Measurements from ENCODE around the gene PCMTD2. TPM values are rescaled to one million over a fixed set of nuclear protein-coding genes. Genes with fewer than 3 reads are reported as not detected.

Gene PCMTD2
- total and polyA plus RNA-seq, 10 of the 15 experiments (the other 5 are each of a cell fraction or from before 2014, with no cell fraction given) = 6.8 to 36.8 (median 16.5) TPM

DNA sequence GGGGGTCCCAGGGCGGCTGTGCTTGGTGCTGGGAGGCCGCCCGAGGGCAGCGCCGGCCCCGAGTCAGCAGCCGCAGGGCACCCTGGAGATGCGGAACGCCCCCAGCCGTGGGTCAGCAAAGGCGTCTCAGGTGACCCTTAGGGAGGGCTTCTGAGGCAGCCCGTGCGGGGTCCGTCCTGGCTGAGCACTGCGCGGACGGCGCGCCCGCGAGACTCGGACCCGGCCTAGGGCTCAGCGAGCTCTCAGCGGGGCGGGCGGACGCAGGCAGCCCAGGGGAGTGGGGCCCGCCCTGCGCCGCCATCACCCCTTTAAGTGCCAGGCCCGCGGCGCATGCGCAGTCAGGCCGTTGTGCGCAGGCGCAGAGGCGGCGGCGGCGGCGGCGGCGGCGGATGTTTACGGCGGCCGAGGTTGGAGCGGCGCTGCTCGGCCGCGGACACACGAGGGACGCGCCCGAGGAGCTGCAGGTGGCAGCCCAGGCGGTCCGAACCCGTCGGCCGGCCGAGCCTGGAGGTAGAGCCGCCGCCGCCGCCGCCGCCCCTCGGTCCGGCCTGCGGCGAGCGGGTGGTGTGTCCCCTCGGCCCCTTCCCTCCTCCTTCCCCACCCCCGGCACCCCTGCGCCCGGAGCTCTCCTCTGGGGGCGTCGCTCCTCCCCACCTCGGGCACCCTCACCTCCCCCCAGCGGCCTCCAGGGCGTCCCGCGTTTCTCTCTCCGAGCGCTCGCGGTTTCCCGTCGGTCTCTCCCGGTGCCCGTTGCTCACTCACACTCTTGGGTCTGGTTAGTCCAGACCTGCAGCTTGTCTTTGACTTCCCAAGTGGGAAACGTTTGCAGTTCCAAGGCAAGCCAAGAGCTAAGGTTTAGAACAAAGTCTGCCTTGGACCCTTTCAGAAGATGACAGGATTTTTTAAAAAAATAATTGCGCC is at the start of gene PCMTD2 (continued):
- no peak for TF ChIP-seq SRF (IDR thresholded peaks at IDR 0.05; ENCODE audit: low read depth in 2 of 2, low read length in 2 of 2)
- 0 out of 2 replicates have a peak, but pooled peaks have one; percentile 24 for TF ChIP-seq RUNX3 (IDR thresholded peaks at IDR 0.05; ENCODE audit: low read length)
- no peak for TF ChIP-seq EZH2 (IDR thresholded peaks at IDR 0.05; ENCODE audit: borderline replicate concordance, control insufficient read depth, low read depth, low read length)
- TF ChIP-seq ZNF24 (IDR thresholded peaks at IDR 0.05) = no peak
- TF ChIP-seq BRCA1 (IDR thresholded peaks at IDR 0.05; ENCODE audit: low read depth, low read length) = no peak
- peak; percentile 98 for TF ChIP-seq LARP7 (IDR thresholded peaks at IDR 0.05)
- peak; percentile 68 for TF ChIP-seq NR2F1 (conservative IDR thresholded peaks at IDR 0.05)
- no peak for TF ChIP-seq CHD2 (IDR thresholded peaks at IDR 0.05; ENCODE audit: borderline replicate concordance, low read depth, low read length)
- no peak for TF ChIP-seq HDGF (IDR thresholded peaks at IDR 0.05)
- TF ChIP-seq CHD1 (IDR thresholded peaks at IDR 0.05; ENCODE audit: low read depth, low read length) = no peak
- TF ChIP-seq, protein P1, sequence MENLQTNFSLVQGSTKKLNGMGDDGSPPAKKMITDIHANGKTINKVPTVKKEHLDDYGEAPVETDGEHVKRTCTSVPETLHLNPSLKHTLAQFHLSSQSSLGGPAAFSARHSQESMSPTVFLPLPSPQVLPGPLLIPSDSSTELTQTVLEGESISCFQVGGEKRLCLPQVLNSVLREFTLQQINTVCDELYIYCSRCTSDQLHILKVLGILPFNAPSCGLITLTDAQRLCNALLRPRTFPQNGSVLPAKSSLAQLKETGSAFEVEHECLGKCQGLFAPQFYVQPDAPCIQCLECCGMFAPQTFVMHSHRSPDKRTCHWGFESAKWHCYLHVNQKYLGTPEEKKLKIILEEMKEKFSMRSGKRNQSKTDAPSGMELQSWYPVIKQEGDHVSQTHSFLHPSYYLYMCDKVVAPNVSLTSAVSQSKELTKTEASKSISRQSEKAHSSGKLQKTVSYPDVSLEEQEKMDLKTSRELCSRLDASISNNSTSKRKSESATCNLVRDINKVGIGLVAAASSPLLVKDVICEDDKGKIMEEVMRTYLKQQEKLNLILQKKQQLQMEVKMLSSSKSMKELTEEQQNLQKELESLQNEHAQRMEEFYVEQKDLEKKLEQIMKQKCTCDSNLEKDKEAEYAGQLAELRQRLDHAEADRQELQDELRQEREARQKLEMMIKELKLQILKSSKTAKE (IDR thresholded peaks at IDR 0.05; ENCODE audit: low read depth, poor library complexity, severe bottlenecking) = no peak
- no peak for TF ChIP-seq ZNF384 (IDR thresholded peaks at IDR 0.05; ENCODE audit: borderline replicate concordance, low read depth, low read length)
- peak; percentile 80 for TF ChIP-seq YY1 (IDR thresholded peaks at IDR 0.05; ENCODE audit: low read depth, low read length)

Data from GM12878 (cell line).